ENCODE results near the gene CBX2. TPM values are rescaled to one million over a fixed set of nuclear protein-coding genes. Genes with fewer than 3 reads are reported as not detected.

Gene CBX2
- total RNA-seq (12.8 TPM), polyA plus RNA-seq (4.4 TPM)
- long read RNA-seq, donor 1, result 0 reads
- long read RNA-seq, donor 2, result 0 reads
- long read RNA-seq, donor 3, full-length matches to known transcripts, result 11 of 11 reads
- long read RNA-seq, donor 3, partial matches to known transcripts, result 0 of 11 reads
- long read RNA-seq, donor 3, other reads (novel, unspliced or antisense), result 0 of 11 reads
- long read RNA-seq, donor 4, full-length matches to known transcripts, result 10 of 10 reads
- long read RNA-seq, donor 4, partial matches to known transcripts, result 0 of 10 reads
- long read RNA-seq, donor 4, other reads (novel, unspliced or antisense), result 0 of 10 reads
- long read RNA-seq, donor 5, full-length matches to known transcripts, result 16 of 16 reads
- long read RNA-seq, donor 5, partial matches to known transcripts, result 0 of 16 reads
- long read RNA-seq, donor 5, other reads (novel, unspliced or antisense), result 0 of 16 reads
- long read RNA-seq, donor 6, full-length matches to known transcripts, result 16 of 16 reads
- long read RNA-seq, donor 6, partial matches to known transcripts, result 0 of 16 reads
- long read RNA-seq, donor 6, other reads (novel, unspliced or antisense), result 0 of 16 reads
- long read RNA-seq, donor 7, full-length matches to known transcripts, result 9 of 9 reads
- long read RNA-seq, donor 7, partial matches to known transcripts, result 0 of 9 reads
- long read RNA-seq, donor 7, other reads (novel, unspliced or antisense), result 0 of 9 reads
- long read RNA-seq, donor 8, full-length matches to known transcripts, result 7 of 7 reads
- long read RNA-seq, donor 8, partial matches to known transcripts, result 0 of 7 reads
- long read RNA-seq, donor 8, other reads (novel, unspliced or antisense), result 0 of 7 reads
- long read RNA-seq, donor 9, full-length matches to known transcripts, result 8 of 8 reads
- long read RNA-seq, donor 9, partial matches to known transcripts, result 0 of 8 reads
- long read RNA-seq, donor 9, other reads (novel, unspliced or antisense), result 0 of 8 reads
- long read RNA-seq, donor 10, full-length matches to known transcripts, result 19 of 19 reads
- long read RNA-seq, donor 10, partial matches to known transcripts, result 0 of 19 reads
- long read RNA-seq, donor 10, other reads (novel, unspliced or antisense), result 0 of 19 reads

- peak within 1 kb of the TSS; percentile 36 to 61 for H3K27ac ChIP-seq (ENCODE audit: low read depth in 1 of 2, low read length in 1 of 2)
- peak in 4 of 9 donors; percentile 66 to 85 (median 70) for DNase-seq (ENCODE audit: low read depth in 6 of 9, low spot score in 9 of 9)
- H3K9me3 ChIP-seq (ENCODE audit: control insufficient read depth in 2 of 2, insufficient read depth in 1 of 2, low read length in 1 of 2), result peaks cover 0 to 5% of the 10 kb centered on the region in 2 donors
- H3K4me3 ChIP-seq (ENCODE audit: low read length in 2 of 2), result peak within 1 kb of the TSS; percentile 72 to 83
- peaks cover 35 to 48% of the 10 kb centered on the region in 2 donors for H3K4me1 ChIP-seq (ENCODE audit: control insufficient read depth in 2 of 2, insufficient read depth in 2 of 2, low read length in 2 of 2)
- peaks cover 3 to 17% of the 10 kb centered on the region in 2 donors for H3K36me3 ChIP-seq (ENCODE audit: control insufficient read depth in 2 of 2, insufficient read depth in 2 of 2, low read length in 1 of 2)
- under 1% methylated on average over 96 of the region's 96 CpGs for WGBS
- H3K27me3 ChIP-seq (ENCODE audit: control insufficient read depth in 2 of 2, insufficient read depth in 1 of 2, low read length in 1 of 2), result peaks cover 20 to 36% of the 10 kb centered on the region in 2 donors
Observed at GRCh38 chr17:79777894-79778503, at the start of gene CBX2. TSS of gene CBX2 (plus strand) at chr17:79778148. CDS start at chr17:79778236, 88 bp downstream.

DNA sequence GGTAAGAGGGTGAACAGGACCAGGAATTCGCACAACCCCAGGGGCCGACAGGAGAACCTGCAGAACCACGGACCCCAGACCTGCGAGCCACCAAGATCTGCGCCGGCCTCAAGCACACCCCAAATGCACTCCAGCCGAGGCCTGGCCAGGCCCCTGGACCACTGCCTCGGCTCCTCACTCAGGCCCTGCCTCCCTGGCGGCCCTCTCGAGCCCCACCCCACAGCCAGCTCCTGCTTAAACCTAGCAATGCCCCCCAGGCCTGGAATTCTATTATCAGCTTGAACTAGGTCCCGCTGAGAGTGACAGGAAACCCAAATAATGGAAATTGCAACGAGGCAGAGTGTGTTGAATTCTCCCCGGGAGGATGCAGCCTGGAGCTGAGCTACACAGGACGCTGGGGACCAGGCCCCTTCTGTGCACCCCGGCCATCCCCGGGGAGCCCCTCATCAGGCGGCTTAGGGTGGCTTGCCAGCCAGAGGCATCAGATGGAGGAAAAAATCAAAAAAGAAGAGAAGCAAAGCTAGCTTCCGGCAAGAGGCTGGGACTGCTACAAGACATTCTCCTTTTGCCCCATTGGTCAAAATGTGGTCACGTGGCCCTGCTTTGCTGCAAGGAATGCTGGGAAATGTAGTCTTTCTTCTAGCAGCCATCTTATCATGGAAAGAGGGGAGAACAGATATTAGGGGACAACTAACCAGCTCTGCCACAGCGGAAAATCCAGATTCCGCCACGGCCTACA, 49.6 kb upstream of the CBX2 start:
- 65% methylated on average over 22 of the region's 22 CpGs for WGBS
- no peaks in the 10 kb centered on the region for H3K36me3 ChIP-seq (ENCODE audit: control insufficient read depth in 2 of 2, insufficient read depth in 2 of 2, low read length in 1 of 2)
- no peaks in the 10 kb centered on the region for H3K27me3 ChIP-seq (ENCODE audit: control insufficient read depth in 2 of 2, insufficient read depth in 1 of 2, low read length in 1 of 2)
- H3K27ac ChIP-seq (ENCODE audit: low read depth in 1 of 2, low read length in 1 of 2), result peak overlapping the region in 1 of 2 donors; percentile 37
- peak; percentile 81 to 98 (median 90) for DNase-seq (ENCODE audit: low read depth in 6 of 9, low spot score in 9 of 9)
- peaks cover 0 to 10% of the 10 kb centered on the region in 2 donors for H3K4me1 ChIP-seq (ENCODE audit: control insufficient read depth in 2 of 2, insufficient read depth in 2 of 2, low read length in 2 of 2)
- H3K4me3 ChIP-seq (ENCODE audit: low read length in 2 of 2), result no peak overlapping the region
- peaks cover 0 to 5% of the 10 kb centered on the region in 2 donors for H3K9me3 ChIP-seq (ENCODE audit: control insufficient read depth in 2 of 2, insufficient read depth in 1 of 2, low read length in 1 of 2)

GRCh38 chr17:79728908-79729471, 49.0 kb upstream of the CBX2 start:
- no peak for DNase-seq (ENCODE audit: low read depth in 6 of 9, low spot score in 9 of 9)
- WGBS, result 88% methylated on average over 26 of the region's 26 CpGs
- no peaks in the 10 kb centered on the region for H3K36me3 ChIP-seq (ENCODE audit: control insufficient read depth in 2 of 2, insufficient read depth in 2 of 2, low read length in 1 of 2)
- no peak overlapping the region for H3K4me3 ChIP-seq (ENCODE audit: low read length in 2 of 2)
- H3K4me1 ChIP-seq (ENCODE audit: control insufficient read depth in 2 of 2, insufficient read depth in 2 of 2, low read length in 2 of 2), result peaks cover 0 to 10% of the 10 kb centered on the region in 2 donors
- H3K27me3 ChIP-seq (ENCODE audit: control insufficient read depth in 2 of 2, insufficient read depth in 1 of 2, low read length in 1 of 2), result no peaks in the 10 kb centered on the region
- peaks cover 0 to 5% of the 10 kb centered on the region in 2 donors for H3K9me3 ChIP-seq (ENCODE audit: control insufficient read depth in 2 of 2, insufficient read depth in 1 of 2, low read length in 1 of 2)
- no peak overlapping the region for H3K27ac ChIP-seq (ENCODE audit: low read depth in 1 of 2, low read length in 1 of 2)

GRCh38 chr17:79729761-79730160, 48.2 kb upstream of the CBX2 start:
- H3K36me3 ChIP-seq (ENCODE audit: control insufficient read depth in 2 of 2, insufficient read depth in 2 of 2, low read length in 1 of 2), result no peaks in the 10 kb centered on the region
- no peak overlapping the region for H3K27ac ChIP-seq (ENCODE audit: low read depth in 1 of 2, low read length in 1 of 2)
- peaks cover 0 to 10% of the 10 kb centered on the region in 2 donors for H3K4me1 ChIP-seq (ENCODE audit: control insufficient read depth in 2 of 2, insufficient read depth in 2 of 2, low read length in 2 of 2)
- no peaks in the 10 kb centered on the region for H3K27me3 ChIP-seq (ENCODE audit: control insufficient read depth in 2 of 2, insufficient read depth in 1 of 2, low read length in 1 of 2)
- DNase-seq (ENCODE audit: low read depth in 6 of 9, low spot score in 9 of 9), result no peak
- no peak overlapping the region for H3K4me3 ChIP-seq (ENCODE audit: low read length in 2 of 2)
- peaks cover 0 to 5% of the 10 kb centered on the region in 2 donors for H3K9me3 ChIP-seq (ENCODE audit: control insufficient read depth in 2 of 2, insufficient read depth in 1 of 2, low read length in 1 of 2)
- WGBS, result 98% methylated on average over 12 of the region's 12 CpGs

DNA sequence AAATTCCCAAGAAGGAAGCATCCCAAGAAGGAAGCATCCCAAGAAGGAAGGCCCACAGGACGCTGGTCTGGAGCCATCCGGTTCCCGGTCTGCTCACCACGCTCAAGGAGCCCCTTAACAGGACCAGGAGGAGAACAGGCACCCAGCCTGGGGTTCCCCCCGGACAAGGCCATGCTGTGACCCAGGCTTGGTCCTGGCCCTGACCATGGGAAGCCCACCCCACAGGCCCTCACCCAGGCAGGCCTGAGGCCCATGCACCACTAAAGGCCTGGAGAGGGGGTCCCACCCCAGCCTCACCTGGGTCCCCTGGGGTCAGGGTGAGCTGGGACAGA, 47.5 kb upstream of the CBX2 start:
- no peaks in the 10 kb centered on the region for H3K27me3 ChIP-seq (ENCODE audit: control insufficient read depth in 2 of 2, insufficient read depth in 1 of 2, low read length in 1 of 2)
- H3K9me3 ChIP-seq (ENCODE audit: control insufficient read depth in 2 of 2, insufficient read depth in 1 of 2, low read length in 1 of 2), result peaks cover 0 to 5% of the 10 kb centered on the region in 2 donors
- WGBS, result 98% methylated on average over 5 of the region's 5 CpGs
- H3K36me3 ChIP-seq (ENCODE audit: control insufficient read depth in 2 of 2, insufficient read depth in 2 of 2, low read length in 1 of 2), result no peaks in the 10 kb centered on the region
- H3K4me3 ChIP-seq (ENCODE audit: low read length in 2 of 2), result no peak overlapping the region
- no peak overlapping the region for H3K27ac ChIP-seq (ENCODE audit: low read depth in 1 of 2, low read length in 1 of 2)
- H3K4me1 ChIP-seq (ENCODE audit: control insufficient read depth in 2 of 2, insufficient read depth in 2 of 2, low read length in 2 of 2), result peaks cover 0 to 10% of the 10 kb centered on the region in 2 donors
- DNase-seq (ENCODE audit: low read depth in 6 of 9, low spot score in 9 of 9), result no peak

DNA sequence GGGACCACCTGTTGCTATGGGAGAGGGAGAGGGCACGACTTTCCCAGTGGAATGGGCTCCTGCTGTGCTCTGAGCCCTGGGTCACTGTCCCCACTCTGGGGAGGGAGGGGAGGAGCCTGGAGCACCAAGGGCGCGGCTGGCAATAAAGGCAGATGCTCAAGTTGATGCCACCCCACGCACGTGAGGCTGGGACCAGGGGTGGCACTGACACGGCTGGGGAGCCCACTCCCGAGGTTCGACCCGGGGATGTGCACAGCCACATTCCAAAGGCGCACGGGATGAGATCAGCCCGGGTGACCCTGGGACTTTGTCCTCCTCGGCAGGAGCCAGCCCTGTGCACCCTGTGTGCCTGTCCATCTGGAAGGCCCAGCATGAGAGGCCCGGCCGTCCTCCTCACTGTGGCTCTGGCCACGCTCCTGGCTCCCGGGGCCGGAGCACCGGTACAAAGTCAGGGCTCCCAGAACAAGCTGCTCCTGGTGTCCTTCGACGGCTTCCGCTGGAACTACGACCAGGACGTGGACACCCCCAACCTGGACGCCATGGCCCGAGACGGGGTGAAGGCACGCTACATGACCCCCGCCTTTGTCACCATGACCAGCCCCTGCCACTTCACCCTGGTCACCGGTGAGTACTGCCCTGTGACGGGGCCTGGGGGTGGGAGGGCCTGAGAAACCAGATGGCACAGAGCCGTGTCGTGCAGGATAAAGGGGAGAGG, 47.0 kb upstream of the CBX2 start, which contains the start of gene ENPP7:
Gene ENPP7 (plus strand): TSS at position 175 of the 715 bp plus-strand sequence. CDS start 197 bp downstream, at position 372.
- H3K9me3 ChIP-seq (ENCODE audit: control insufficient read depth in 2 of 2, insufficient read depth in 1 of 2, low read length in 1 of 2), result peaks cover 0 to 5% of the 10 kb centered on the region in 2 donors
- H3K27ac ChIP-seq (ENCODE audit: low read depth in 1 of 2, low read length in 1 of 2), result no peak within 1 kb of the TSS
- H3K4me3 ChIP-seq (ENCODE audit: low read length in 2 of 2), result no peak within 1 kb of the TSS
- H3K36me3 ChIP-seq (ENCODE audit: control insufficient read depth in 2 of 2, insufficient read depth in 2 of 2, low read length in 1 of 2), result no peaks in the 10 kb centered on the region
- WGBS, result 94% methylated on average over 33 of the region's 33 CpGs
- peaks cover 0 to 10% of the 10 kb centered on the region in 2 donors for H3K4me1 ChIP-seq (ENCODE audit: control insufficient read depth in 2 of 2, insufficient read depth in 2 of 2, low read length in 2 of 2)
- DNase-seq (ENCODE audit: low read depth in 6 of 9, low spot score in 9 of 9), result no peak
- no peaks in the 10 kb centered on the region for H3K27me3 ChIP-seq (ENCODE audit: control insufficient read depth in 2 of 2, insufficient read depth in 1 of 2, low read length in 1 of 2)

- Histone ChIP-seq H3K9me3 (ENCODE audit: control insufficient read depth in 2 of 2, insufficient read depth in 1 of 2, low read length in 1 of 2) (peaks cover 0 to 5% of the 10 kb centered on the region in 2 donors), H3K27me3 (ENCODE audit: control insufficient read depth in 2 of 2, insufficient read depth in 1 of 2, low read length in 1 of 2) (peaks cover 0 to 3% of the 10 kb centered on the region in 2 donors), H3K36me3 (ENCODE audit: control insufficient read depth in 2 of 2, insufficient read depth in 2 of 2, low read length in 1 of 2) (no peaks in the 10 kb centered on the region), H3K4me3 (ENCODE audit: low read length in 2 of 2) (no peak overlapping the region), H3K27ac (ENCODE audit: low read depth in 1 of 2, low read length in 1 of 2) (no peak overlapping the region), H3K4me1 (ENCODE audit: control insufficient read depth in 2 of 2, insufficient read depth in 2 of 2, low read length in 2 of 2) (peaks cover 0 to 10% of the 10 kb centered on the region in 2 donors)
- no peak for DNase-seq (ENCODE audit: low read depth in 6 of 9, low spot score in 9 of 9)
- 90% methylated on average over 10 of the region's 10 CpGs for WGBS
Observed at GRCh38 chr17:79732254-79732653, 45.7 kb upstream of the CBX2 start.
